ENCODE measurements around the gene NKD2.

- TF ChIP-seq, protein P1, sequence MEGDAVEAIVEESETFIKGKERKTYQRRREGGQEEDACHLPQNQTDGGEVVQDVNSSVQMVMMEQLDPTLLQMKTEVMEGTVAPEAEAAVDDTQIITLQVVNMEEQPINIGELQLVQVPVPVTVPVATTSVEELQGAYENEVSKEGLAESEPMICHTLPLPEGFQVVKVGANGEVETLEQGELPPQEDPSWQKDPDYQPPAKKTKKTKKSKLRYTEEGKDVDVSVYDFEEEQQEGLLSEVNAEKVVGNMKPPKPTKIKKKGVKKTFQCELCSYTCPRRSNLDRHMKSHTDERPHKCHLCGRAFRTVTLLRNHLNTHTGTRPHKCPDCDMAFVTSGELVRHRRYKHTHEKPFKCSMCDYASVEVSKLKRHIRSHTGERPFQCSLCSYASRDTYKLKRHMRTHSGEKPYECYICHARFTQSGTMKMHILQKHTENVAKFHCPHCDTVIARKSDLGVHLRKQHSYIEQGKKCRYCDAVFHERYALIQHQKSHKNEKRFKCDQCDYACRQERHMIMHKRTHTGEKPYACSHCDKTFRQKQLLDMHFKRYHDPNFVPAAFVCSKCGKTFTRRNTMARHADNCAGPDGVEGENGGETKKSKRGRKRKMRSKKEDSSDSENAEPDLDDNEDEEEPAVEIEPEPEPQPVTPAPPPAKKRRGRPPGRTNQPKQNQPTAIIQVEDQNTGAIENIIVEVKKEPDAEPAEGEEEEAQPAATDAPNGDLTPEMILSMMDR (IDR thresholded peaks at IDR 0.05): no peak
- no peak for TF ChIP-seq ZFX (IDR thresholded peaks at IDR 0.05; ENCODE audit: borderline replicate concordance)
These were observed 6.9 kb downstream of the NKD2 start for GRCh38 chr5:1015507-1015906.
